ENCODE measurements around the gene CCDC158.
"Not testable (repeated sequence)": the region's sequence is repeated elsewhere in the genome, so short reads cannot be mapped to it uniquely, and the experiment has no call there.

CCDC158 gene

GRCh38 chr4:76443376-76443775 lies 22.4 kb upstream of the CCDC158 start:
- Histone ChIP-seq H3K9me3 (ENCODE audit: control insufficient read depth, insufficient read depth, low read length) (no peaks in the 10 kb centered on the region), H3K9ac (ENCODE audit: low read depth, low read length) (no peak overlapping the region)

DNA sequence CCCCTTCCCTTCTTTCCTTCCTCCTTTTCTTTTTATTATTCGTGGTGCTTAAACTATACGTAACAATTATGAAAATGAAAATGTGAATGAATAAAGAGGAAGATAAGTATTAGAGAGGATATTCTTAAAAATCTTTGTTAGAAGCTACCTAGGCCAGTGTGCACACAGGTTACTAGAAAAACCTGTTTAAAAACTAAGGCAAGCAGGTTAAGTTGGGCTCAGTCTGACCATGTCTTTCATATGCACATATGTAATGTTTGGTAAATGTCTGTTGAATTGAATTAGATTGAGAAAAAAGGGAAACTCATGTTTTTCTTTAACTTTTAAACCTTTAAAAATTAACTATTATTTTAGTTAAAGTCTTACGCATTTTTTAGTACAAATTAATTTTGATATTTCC lies 21.9 kb upstream of the CCDC158 start:
- Histone ChIP-seq H3K4me1 (ENCODE audit: insufficient read depth, low read length) (peaks cover 11% of the 10 kb centered on the region), H3K9ac (ENCODE audit: low read depth, low read length) (no peak overlapping the region), H3K9me3 (ENCODE audit: control insufficient read depth, insufficient read depth, low read length) (no peaks in the 10 kb centered on the region), H3K36me3 (ENCODE audit: insufficient read depth, low read length) (no peaks in the 10 kb centered on the region)

More at GRCh38 chr4:76443376-76443775, 22.4 kb upstream of the CCDC158 start:
- Histone ChIP-seq H3K36me3 (ENCODE audit: insufficient read depth, low read length) (no peaks in the 10 kb centered on the region), H3K4me1 (ENCODE audit: insufficient read depth, low read length) (peaks cover 14% of the 10 kb centered on the region)

DNA sequence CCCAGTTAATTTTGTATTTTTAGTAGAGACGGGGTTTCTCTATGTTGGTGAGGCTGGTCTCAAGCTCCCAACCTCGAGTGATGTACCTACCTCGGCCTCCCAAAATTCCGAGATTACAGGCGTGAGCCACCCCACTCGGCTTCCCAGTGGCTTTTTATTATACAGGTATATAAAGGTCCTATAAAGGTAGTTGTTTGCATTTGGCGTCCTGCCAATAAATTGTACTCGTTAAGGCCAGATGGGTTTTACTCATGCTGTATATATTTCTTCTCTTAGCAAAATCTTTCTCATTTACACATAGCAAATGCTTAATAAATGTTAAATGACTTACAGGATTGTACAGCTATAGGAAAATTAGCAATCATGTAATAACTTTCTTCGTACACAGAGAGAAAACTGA lies 20.9 kb upstream of the CCDC158 start:
- H3K9ac ChIP-seq (ENCODE audit: low read depth, low read length): no peak overlapping the region
- no peaks in the 10 kb centered on the region for H3K36me3 ChIP-seq (ENCODE audit: insufficient read depth, low read length)
- no peaks in the 10 kb centered on the region for H3K9me3 ChIP-seq (ENCODE audit: control insufficient read depth, insufficient read depth, low read length)
- peaks cover 16% of the 10 kb centered on the region for H3K4me1 ChIP-seq (ENCODE audit: insufficient read depth, low read length)

DNA sequence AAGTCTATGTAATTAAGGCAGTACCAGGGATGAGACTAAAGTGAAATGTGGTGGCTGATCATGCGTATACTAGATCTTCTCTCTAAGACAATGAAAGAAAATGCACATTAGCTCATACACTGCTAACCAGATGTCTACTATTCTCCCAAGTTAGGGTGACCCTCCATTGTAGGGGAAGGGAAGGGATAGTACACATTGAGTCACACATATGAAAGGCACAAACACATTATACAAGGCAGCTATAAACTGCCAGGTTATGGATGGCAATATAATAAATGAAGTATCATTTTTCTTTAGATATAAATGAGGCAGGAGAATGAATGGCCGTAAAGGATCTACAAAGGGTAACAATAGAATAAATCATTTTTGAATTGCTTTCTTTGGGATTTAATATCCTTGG lies 18.6 kb upstream of the CCDC158 start:
- Histone ChIP-seq H3K9me3 (ENCODE audit: control insufficient read depth, insufficient read depth, low read length) (no peaks in the 10 kb centered on the region), H3K4me1 (ENCODE audit: insufficient read depth, low read length) (peaks cover 17% of the 10 kb centered on the region), H3K36me3 (ENCODE audit: insufficient read depth, low read length) (no peaks in the 10 kb centered on the region), H3K9ac (ENCODE audit: low read depth, low read length) (no peak overlapping the region)

GRCh38 chr4:76435528-76436319 lies 14.8 kb upstream of the CCDC158 start:
- peak overlapping the region; percentile 70 for H3K9ac ChIP-seq (ENCODE audit: low read depth, low read length)
- H3K4me1 ChIP-seq (ENCODE audit: insufficient read depth, low read length): peaks cover 25% of the 10 kb centered on the region
- no peaks in the 10 kb centered on the region for H3K9me3 ChIP-seq (ENCODE audit: control insufficient read depth, insufficient read depth, low read length)
- H3K36me3 ChIP-seq (ENCODE audit: insufficient read depth, low read length): no peaks in the 10 kb centered on the region

DNA sequence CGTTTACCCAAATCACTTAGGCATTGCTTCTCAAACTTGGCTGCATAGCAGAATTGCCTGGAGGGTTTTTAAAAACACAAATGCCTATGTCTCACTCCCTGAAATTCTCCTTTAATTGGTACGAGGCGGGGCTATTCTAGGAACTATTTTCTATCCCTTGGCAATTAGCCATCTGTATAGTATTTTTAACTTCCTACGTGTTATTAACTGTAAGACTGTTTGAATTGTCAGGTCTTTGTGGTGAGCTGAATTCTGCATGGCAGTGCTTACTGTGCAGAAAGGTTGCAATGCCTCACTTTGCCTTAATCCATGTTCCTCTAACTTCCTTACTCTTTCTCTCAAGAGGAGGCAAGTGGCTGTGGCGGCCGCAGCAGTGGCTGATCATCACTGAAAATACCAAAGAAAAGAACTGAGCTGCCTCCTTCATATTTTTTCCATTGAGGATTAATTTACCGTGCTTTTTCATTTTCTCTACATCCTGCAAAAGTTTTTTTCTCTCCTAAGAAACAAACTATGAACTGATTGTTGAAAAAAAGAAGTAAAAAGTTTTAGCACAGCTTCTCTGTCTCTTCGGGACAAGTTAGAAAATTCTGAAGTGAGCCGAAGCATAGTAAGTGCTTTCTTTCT lies 14.1 kb upstream of the CCDC158 start, which contains the start of gene SHROOM3:
SHROOM3 (plus strand) TSS at position 329 of the 627 bp plus-strand sequence. CDS start 824 bp downstream, outside the sequence.
- Histone ChIP-seq H3K36me3 (ENCODE audit: insufficient read depth, low read length) (no peaks in the 10 kb centered on the region), H3K4me1 (ENCODE audit: insufficient read depth, low read length) (peaks cover 25% of the 10 kb centered on the region), H3K9ac (ENCODE audit: low read depth, low read length) (peak within 1 kb of the TSS; percentile 70), H3K9me3 (ENCODE audit: control insufficient read depth, insufficient read depth, low read length) (no peaks in the 10 kb centered on the region)

- no peak overlapping the region for H3K9ac ChIP-seq (ENCODE audit: low read depth, low read length)
- H3K4me1 ChIP-seq (ENCODE audit: insufficient read depth, low read length): peaks cover 20% of the 10 kb centered on the region
- no peaks in the 10 kb centered on the region for H3K9me3 ChIP-seq (ENCODE audit: control insufficient read depth, insufficient read depth, low read length)
- no peaks in the 10 kb centered on the region for H3K36me3 ChIP-seq (ENCODE audit: insufficient read depth, low read length)
Observed at GRCh38 chr4:76430519-76431388, 9.8 kb upstream of the CCDC158 start.

- Histone ChIP-seq H3K36me3 (ENCODE audit: insufficient read depth, low read length) (no peaks in the 10 kb centered on the region), H3K4me1 (ENCODE audit: insufficient read depth, low read length) (peaks cover 20% of the 10 kb centered on the region), H3K9me3 (ENCODE audit: control insufficient read depth, insufficient read depth, low read length) (no peaks in the 10 kb centered on the region), H3K9ac (ENCODE audit: low read depth, low read length) (no peak overlapping the region)
Observed at GRCh38 chr4:76429636-76430035, 8.7 kb upstream of the CCDC158 start.

DNA sequence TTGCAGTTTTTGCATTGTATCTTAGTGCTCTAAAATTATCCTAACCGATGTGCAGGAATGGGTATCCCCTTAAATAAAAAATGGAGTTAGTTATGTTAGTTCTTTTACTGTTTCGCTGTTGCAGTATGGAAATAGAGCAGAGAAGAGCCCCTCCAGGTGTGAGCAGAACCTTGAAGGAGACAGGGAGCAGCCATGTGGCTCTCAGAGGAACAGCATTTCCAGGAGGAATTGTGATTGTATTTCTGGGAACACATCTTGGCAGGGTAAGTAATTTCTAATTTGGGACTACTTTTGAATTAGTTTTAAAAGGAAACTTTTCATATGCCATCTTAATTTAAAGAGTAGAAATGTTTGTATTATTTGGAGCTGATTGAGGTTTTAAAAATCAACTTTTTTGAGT lies 5.3 kb upstream of the CCDC158 start:
- Histone ChIP-seq H3K9me3 (ENCODE audit: control insufficient read depth, insufficient read depth, low read length) (peaks cover 3% of the 10 kb centered on the region; the same call in 1 of the 2 replicates), H3K36me3 (ENCODE audit: insufficient read depth, low read length) (no peaks in the 10 kb centered on the region), H3K9ac (ENCODE audit: low read depth, low read length) (no peak overlapping the region), H3K4me1 (ENCODE audit: insufficient read depth, low read length) (0 out of 2 replicates have a peak, but pooled peaks cover 2% of the 10 kb centered on the region)

GRCh38 chr4:76423159-76423558 lies 2.2 kb upstream of the CCDC158 start:
- H3K9me3 ChIP-seq (ENCODE audit: control insufficient read depth, insufficient read depth, low read length); H3K9ac ChIP-seq (ENCODE audit: low read depth, low read length); H3K4me1 ChIP-seq (ENCODE audit: insufficient read depth, low read length); H3K36me3 ChIP-seq (ENCODE audit: insufficient read depth, low read length): not testable (repeated sequence)

- H3K36me3 ChIP-seq (ENCODE audit: insufficient read depth, low read length): no peaks in the 10 kb centered on the region
- peaks cover 3% of the 10 kb centered on the region; the same call in 1 of the 2 replicates for H3K9me3 ChIP-seq (ENCODE audit: control insufficient read depth, insufficient read depth, low read length)
- H3K9ac ChIP-seq (ENCODE audit: low read depth, low read length): no peak overlapping the region
- H3K4me1 ChIP-seq (ENCODE audit: insufficient read depth, low read length): no peaks in the 10 kb centered on the region
Observed at GRCh38 chr4:76420188-76420761, 666 bp downstream of the CCDC158 start.

DNA sequence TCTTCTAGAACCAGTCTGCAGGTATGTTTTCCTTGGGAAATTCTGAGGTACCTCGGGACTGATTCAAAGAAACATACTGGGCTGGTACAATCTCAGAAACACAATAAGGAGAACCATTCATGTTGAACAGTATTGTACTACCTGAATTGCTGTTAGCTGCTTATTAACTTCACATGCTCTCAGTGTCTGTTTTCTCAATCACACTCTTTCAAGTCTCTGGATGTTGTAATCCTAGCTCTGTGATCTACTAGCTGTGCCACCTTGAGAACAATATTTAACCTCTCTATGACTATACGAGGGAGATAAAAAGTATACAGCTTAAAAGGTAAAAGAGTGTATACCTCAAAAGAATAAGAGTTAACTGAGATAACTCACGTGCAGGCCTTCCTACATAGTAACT lies 10.3 kb downstream of the CCDC158 start:
- H3K9me3 ChIP-seq (ENCODE audit: control insufficient read depth, insufficient read depth, low read length): no peaks in the 10 kb centered on the region; the same call in 1 of the 2 replicates
- H3K36me3 ChIP-seq (ENCODE audit: insufficient read depth, low read length): no peaks in the 10 kb centered on the region
- H3K4me1 ChIP-seq (ENCODE audit: insufficient read depth, low read length): no peaks in the 10 kb centered on the region
- no peak overlapping the region for H3K9ac ChIP-seq (ENCODE audit: low read depth, low read length)

DNA sequence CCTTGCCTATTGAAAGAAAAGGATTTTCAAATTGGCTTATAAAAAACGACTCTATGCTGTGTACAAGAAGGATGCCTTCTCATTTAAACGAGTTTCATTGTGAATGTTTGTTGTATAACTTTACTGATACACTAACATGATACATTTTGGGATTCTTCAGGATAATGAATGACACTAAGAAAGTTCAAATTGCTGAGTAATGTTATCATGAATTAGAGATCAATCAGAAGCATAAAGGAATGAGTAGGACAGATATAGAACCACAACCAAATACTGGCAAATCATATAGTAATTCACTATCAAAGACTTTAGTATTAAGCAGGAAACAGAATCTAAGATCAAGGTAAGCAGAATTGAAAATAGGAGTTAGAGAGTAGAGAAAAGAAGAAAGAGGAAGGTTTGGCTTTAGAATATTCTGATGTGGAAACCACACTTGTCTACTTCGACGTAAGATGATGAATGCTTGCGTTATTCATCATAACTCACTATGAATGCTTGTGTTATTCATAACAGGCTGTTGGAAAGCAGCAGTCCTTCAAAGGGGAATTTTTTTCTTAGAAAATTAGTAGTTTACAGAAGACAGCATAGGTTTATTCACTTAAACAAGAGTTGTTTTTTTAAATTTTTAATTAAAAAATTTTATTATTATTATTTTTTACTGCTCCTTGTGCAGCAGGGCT lies 13.4 kb downstream of the CCDC158 start:
- no peaks in the 10 kb centered on the region; the same call in 1 of the 2 replicates for H3K9me3 ChIP-seq (ENCODE audit: control insufficient read depth, insufficient read depth, low read length)
- no peak overlapping the region for H3K9ac ChIP-seq (ENCODE audit: low read depth, low read length)
- H3K4me1 ChIP-seq (ENCODE audit: insufficient read depth, low read length): no peaks in the 10 kb centered on the region
- H3K36me3 ChIP-seq (ENCODE audit: insufficient read depth, low read length): no peaks in the 10 kb centered on the region

Measured in ES-I3 (cell line).